Bronchial epithelial cell (primary cell): Measurements from ENCODE around the gene SPTLC1. TPM values are rescaled to one million over a fixed set of nuclear protein-coding genes. Genes with fewer than 3 reads are reported as not detected.

Experiments
- DNase-seq: peaks from one replicate; pipeline ENCODE4 v3.0.0-alpha.2; 2010; ENCODE audit warnings: low read depth
- FAIRE-seq: peaks from 2 replicates; lab custom pipeline; 2011; peaks lifted over from hg19 to GRCh38; lab: Jason Lieb, UNC
- H3K27me3 ChIP-seq: 2 replicates; pipeline ENCODE4 v1.5.1; 2011; ENCODE audit warnings: low read length; ENCODE audit not compliant: control insufficient read depth, insufficient read depth
- H3K36me3 ChIP-seq: 2 replicates; pipeline ENCODE4 v1.5.1; 2011; ENCODE audit warnings: low read length; ENCODE audit not compliant: control insufficient read depth, insufficient read depth
- H3K4me3 ChIP-seq: 2 replicates; pipeline ENCODE4 v1.5.1; 2011; ENCODE audit warnings: mild to moderate bottlenecking, low read depth, low read length, control low read depth
- total RNA-seq: library from RNA; depleted of rRNA; stranded (reverse); fragments of >200 nt; gene quantifications from 2 replicates; pipeline ENCODE4 v1.2.1, GENCODE V29; 2014
- TF ChIP-seq, protein P1 (sequence below): IDR thresholded peaks from 2 replicates; pipeline ENCODE4 v1.5.1; 2011; ENCODE audit warnings: mild to moderate bottlenecking, moderate library complexity, low read length, control low read depth, inconsistent platforms; ENCODE audit not compliant: insufficient read depth, severe bottlenecking

The SPTLC1 gene
- total RNA-seq, 1 donor from 2014 or later, result 103 TPM

DNA sequence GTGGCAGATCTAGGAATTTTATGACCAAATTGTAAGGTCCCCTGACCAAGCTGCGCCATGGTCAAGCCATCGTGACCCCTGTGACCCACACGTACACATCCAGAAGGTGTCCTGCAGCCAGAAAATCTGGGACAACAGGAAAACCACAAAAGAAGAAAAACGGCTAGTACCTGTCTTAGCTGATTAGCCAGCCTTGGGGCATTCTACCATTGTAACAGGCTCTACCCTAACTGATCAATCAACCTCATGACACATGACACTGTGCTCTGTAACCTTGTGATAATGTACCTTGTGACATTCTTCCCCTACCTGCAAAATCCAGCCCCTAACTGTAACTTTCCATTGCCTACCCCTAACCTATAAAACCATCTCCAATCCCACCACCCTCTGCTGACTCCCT lies 43.6 kb downstream of the SPTLC1 start:
- no peaks in the 10 kb centered on the region for H3K27me3 ChIP-seq
- peak; percentile 81 for FAIRE-seq
- TF ChIP-seq, protein P1, sequence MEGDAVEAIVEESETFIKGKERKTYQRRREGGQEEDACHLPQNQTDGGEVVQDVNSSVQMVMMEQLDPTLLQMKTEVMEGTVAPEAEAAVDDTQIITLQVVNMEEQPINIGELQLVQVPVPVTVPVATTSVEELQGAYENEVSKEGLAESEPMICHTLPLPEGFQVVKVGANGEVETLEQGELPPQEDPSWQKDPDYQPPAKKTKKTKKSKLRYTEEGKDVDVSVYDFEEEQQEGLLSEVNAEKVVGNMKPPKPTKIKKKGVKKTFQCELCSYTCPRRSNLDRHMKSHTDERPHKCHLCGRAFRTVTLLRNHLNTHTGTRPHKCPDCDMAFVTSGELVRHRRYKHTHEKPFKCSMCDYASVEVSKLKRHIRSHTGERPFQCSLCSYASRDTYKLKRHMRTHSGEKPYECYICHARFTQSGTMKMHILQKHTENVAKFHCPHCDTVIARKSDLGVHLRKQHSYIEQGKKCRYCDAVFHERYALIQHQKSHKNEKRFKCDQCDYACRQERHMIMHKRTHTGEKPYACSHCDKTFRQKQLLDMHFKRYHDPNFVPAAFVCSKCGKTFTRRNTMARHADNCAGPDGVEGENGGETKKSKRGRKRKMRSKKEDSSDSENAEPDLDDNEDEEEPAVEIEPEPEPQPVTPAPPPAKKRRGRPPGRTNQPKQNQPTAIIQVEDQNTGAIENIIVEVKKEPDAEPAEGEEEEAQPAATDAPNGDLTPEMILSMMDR, result no peak
- H3K4me3 ChIP-seq, result no peak overlapping the region
- DNase-seq, result no peak
- peaks cover 3% of the 10 kb centered on the region for H3K36me3 ChIP-seq

- FAIRE-seq (no peak), DNase-seq (no peak)
- Histone ChIP-seq H3K4me3 (no peak overlapping the region), H3K27me3 (no peaks in the 10 kb centered on the region), H3K36me3 (peaks cover 9% of the 10 kb centered on the region)
- TF ChIP-seq, protein P1, result no peak
Measured at GRCh38 chr9:92066168-92066567, 49.0 kb downstream of the SPTLC1 start.

- TF ChIP-seq, protein P1, result no peak
- FAIRE-seq (no peak), DNase-seq (no peak)
- peaks cover 9% of the 10 kb centered on the region for H3K36me3 ChIP-seq
- no peaks in the 10 kb centered on the region for H3K27me3 ChIP-seq
- H3K4me3 ChIP-seq, result no peak overlapping the region
Measured at GRCh38 chr9:92064711-92065110, 50.5 kb downstream of the SPTLC1 start.

- TF ChIP-seq, protein P1, result no peak
- H3K4me3 ChIP-seq, result no peak overlapping the region
- peaks cover 5% of the 10 kb centered on the region for H3K36me3 ChIP-seq
- FAIRE-seq (no peak), DNase-seq (no peak)
- H3K27me3 ChIP-seq, result no peaks in the 10 kb centered on the region
Measured at GRCh38 chr9:92061184-92061583, 54.0 kb downstream of the SPTLC1 start.

DNA sequence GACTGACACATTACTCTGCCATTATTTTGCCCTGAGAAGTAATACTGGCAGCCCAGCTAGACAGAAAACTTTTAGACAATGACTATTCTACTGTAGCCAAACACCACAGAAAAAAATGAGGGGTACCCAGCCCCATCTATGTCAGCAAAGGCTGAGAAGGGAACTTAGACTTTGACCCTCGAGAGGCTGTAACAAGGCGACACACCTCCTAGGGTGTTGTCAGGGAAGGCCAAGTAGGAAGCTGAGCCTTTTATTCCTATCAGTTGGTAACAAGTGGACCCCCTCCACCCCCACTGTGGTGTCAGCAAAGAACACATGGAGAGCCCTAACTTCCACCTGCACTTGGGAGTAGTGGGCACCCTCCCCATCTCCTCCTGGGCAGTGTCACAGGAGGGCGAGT lies 55.6 kb downstream of the SPTLC1 start:
- FAIRE-seq (no peak), DNase-seq (no peak)
- Histone ChIP-seq H3K27me3 (no peaks in the 10 kb centered on the region), H3K36me3 (peaks cover 6% of the 10 kb centered on the region), H3K4me3 (no peak overlapping the region)
- TF ChIP-seq, protein P1, result no peak

- TF ChIP-seq, protein P1, result no peak
- H3K27me3 ChIP-seq, result no peaks in the 10 kb centered on the region
- DNase-seq (no peak), FAIRE-seq (peak; percentile 47)
- H3K36me3 ChIP-seq, result peaks cover 6% of the 10 kb centered on the region
- no peak overlapping the region for H3K4me3 ChIP-seq
Measured at GRCh38 chr9:92058723-92059444, 56.3 kb downstream of the SPTLC1 start.
